ENCODE measurements around the gene IDNK. TPM values are rescaled to one million over a fixed set of nuclear protein-coding genes. Genes with fewer than 3 reads are reported as not detected.

Gene IDNK
- total RNA-seq, 1 donor from 2014 or later, result 4.5 TPM

GRCh38 chr9:83628540-83628939 lies 5.6 kb downstream of the IDNK start:
- no peaks in the 10 kb centered on the region for H3K9me3 Mint-ChIP-seq (ENCODE audit: low read depth)

GRCh38 chr9:83629433-83630104 lies 6.6 kb downstream of the IDNK start:
- H3K27me3 Mint-ChIP-seq, result no peaks in the 10 kb centered on the region

More at GRCh38 chr9:83628540-83628939, 5.6 kb downstream of the IDNK start:
- DNase-seq (ENCODE audit: low spot score, unreplicated experiment), result no peak
- no peaks in the 10 kb centered on the region for H3K27me3 Mint-ChIP-seq
- peaks cover 17% of the 10 kb centered on the region for H3K4me1 Mint-ChIP-seq (ENCODE audit: low read depth)
- no peak overlapping the region for H3K4me3 Mint-ChIP-seq (ENCODE audit: low read depth)
- peaks cover 11% of the 10 kb centered on the region for H3K36me3 Mint-ChIP-seq (ENCODE audit: insufficient read depth)
- no peak for TF ChIP-seq CTCF (IDR thresholded peaks at IDR 0.05; ENCODE audit: unreplicated experiment)
- no peak overlapping the region for H3K27ac Mint-ChIP-seq

GRCh38 chr9:83630938-83631457 lies 8.1 kb downstream of the IDNK start:
- Mint-ChIP-seq H3K36me3 (ENCODE audit: insufficient read depth) (peaks cover 13% of the 10 kb centered on the region), H3K4me3 (ENCODE audit: low read depth) (no peak overlapping the region), H3K9me3 (ENCODE audit: low read depth) (no peaks in the 10 kb centered on the region), H3K27ac (no peak overlapping the region), H3K27me3 (no peaks in the 10 kb centered on the region), H3K4me1 (ENCODE audit: low read depth) (peaks cover 8% of the 10 kb centered on the region)
- TF ChIP-seq CTCF (IDR thresholded peaks at IDR 0.05; ENCODE audit: unreplicated experiment), result no peak
- DNase-seq (ENCODE audit: low spot score, unreplicated experiment), result no peak

More at GRCh38 chr9:83629433-83630104, 6.6 kb downstream of the IDNK start:
- H3K9me3 Mint-ChIP-seq (ENCODE audit: low read depth), result no peaks in the 10 kb centered on the region
- H3K4me1 Mint-ChIP-seq (ENCODE audit: low read depth), result peaks cover 8% of the 10 kb centered on the region
- peaks cover 10% of the 10 kb centered on the region for H3K36me3 Mint-ChIP-seq (ENCODE audit: insufficient read depth)
- no peak for DNase-seq (ENCODE audit: low spot score, unreplicated experiment)
- no peak overlapping the region for H3K27ac Mint-ChIP-seq
- no peak for TF ChIP-seq CTCF (IDR thresholded peaks at IDR 0.05; ENCODE audit: unreplicated experiment)
- no peak overlapping the region for H3K4me3 Mint-ChIP-seq (ENCODE audit: low read depth)

GRCh38 chr9:83633255-83633654 lies 10.3 kb downstream of the IDNK start:
- H3K4me1 Mint-ChIP-seq (ENCODE audit: low read depth), result peaks cover 8% of the 10 kb centered on the region
- peaks cover 10% of the 10 kb centered on the region for H3K36me3 Mint-ChIP-seq (ENCODE audit: insufficient read depth)
- DNase-seq (ENCODE audit: low spot score, unreplicated experiment), result no peak
- H3K9me3 Mint-ChIP-seq (ENCODE audit: low read depth), result no peaks in the 10 kb centered on the region
- H3K27me3 Mint-ChIP-seq, result no peaks in the 10 kb centered on the region
- H3K4me3 Mint-ChIP-seq (ENCODE audit: low read depth), result no peak overlapping the region
- TF ChIP-seq CTCF (IDR thresholded peaks at IDR 0.05; ENCODE audit: unreplicated experiment), result no peak
- no peak overlapping the region for H3K27ac Mint-ChIP-seq

GRCh38 chr9:83633676-83634075 lies 10.7 kb downstream of the IDNK start:
- H3K27me3 Mint-ChIP-seq, result no peaks in the 10 kb centered on the region
- H3K27ac Mint-ChIP-seq, result no peak overlapping the region
- H3K4me3 Mint-ChIP-seq (ENCODE audit: low read depth), result no peak overlapping the region
- H3K4me1 Mint-ChIP-seq (ENCODE audit: low read depth), result peaks cover 8% of the 10 kb centered on the region
- H3K36me3 Mint-ChIP-seq (ENCODE audit: insufficient read depth), result peaks cover 10% of the 10 kb centered on the region
- DNase-seq (ENCODE audit: low spot score, unreplicated experiment), result no peak
- no peak for TF ChIP-seq CTCF (IDR thresholded peaks at IDR 0.05; ENCODE audit: unreplicated experiment)
- H3K9me3 Mint-ChIP-seq (ENCODE audit: low read depth), result no peaks in the 10 kb centered on the region

All from progenitor cell of endocrine pancreas (in vitro differentiated cells).